ENCODE results near the gene LRMDA. TPM values are rescaled to one million over a fixed set of nuclear protein-coding genes. Genes with fewer than 3 reads are reported as not detected.
"Not testable (repeated sequence)": the region's sequence is repeated elsewhere in the genome, so short reads cannot be mapped to it uniquely, and the experiment has no call there.

The LRMDA gene
- total RNA-seq, 1 donor, result under 0.01 TPM

GRCh38 chr10:76133597-76134255, 702.3 kb downstream of the LRMDA start:
- H3K4me3 ChIP-seq (ENCODE audit: low read depth, low read length), result no peak overlapping the region
- TF ChIP-seq, protein P1, sequence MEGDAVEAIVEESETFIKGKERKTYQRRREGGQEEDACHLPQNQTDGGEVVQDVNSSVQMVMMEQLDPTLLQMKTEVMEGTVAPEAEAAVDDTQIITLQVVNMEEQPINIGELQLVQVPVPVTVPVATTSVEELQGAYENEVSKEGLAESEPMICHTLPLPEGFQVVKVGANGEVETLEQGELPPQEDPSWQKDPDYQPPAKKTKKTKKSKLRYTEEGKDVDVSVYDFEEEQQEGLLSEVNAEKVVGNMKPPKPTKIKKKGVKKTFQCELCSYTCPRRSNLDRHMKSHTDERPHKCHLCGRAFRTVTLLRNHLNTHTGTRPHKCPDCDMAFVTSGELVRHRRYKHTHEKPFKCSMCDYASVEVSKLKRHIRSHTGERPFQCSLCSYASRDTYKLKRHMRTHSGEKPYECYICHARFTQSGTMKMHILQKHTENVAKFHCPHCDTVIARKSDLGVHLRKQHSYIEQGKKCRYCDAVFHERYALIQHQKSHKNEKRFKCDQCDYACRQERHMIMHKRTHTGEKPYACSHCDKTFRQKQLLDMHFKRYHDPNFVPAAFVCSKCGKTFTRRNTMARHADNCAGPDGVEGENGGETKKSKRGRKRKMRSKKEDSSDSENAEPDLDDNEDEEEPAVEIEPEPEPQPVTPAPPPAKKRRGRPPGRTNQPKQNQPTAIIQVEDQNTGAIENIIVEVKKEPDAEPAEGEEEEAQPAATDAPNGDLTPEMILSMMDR (IDR thresholded peaks at IDR 0.05; ENCODE audit: insufficient read depth, low read depth, low read length), result no peak
- DNase-seq (ENCODE audit: low read depth), result no peak

DNA sequence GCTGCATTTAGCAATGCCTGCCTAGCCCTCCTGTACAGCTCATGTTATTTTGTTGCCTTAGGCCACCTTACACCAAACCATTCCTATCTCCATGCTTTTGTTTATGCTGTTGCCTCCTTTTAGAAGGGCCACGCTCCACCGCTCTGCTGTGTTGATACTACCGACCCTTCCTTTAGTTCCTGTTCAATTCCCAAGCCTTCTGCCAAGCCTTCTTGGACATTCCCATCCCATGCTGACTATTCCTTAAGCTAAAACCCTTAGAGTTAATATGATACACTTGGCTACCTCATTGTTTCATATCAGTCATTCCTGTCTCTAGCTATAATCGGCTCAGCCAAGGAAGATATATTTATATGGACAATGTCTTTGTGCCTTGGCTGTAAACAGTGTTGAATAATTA, 705.5 kb downstream of the LRMDA start:
- no peak overlapping the region for H3K4me3 ChIP-seq (ENCODE audit: low read depth, low read length)
- no peak for DNase-seq (ENCODE audit: low read depth)
- TF ChIP-seq, protein P1 (IDR thresholded peaks at IDR 0.05; ENCODE audit: insufficient read depth, low read depth, low read length), result no peak

GRCh38 chr10:76138286-76138685, 706.9 kb downstream of the LRMDA start:
- TF ChIP-seq, protein P1 (IDR thresholded peaks at IDR 0.05; ENCODE audit: insufficient read depth, low read depth, low read length), result no peak
- no peak overlapping the region for H3K4me3 ChIP-seq (ENCODE audit: low read depth, low read length)
- DNase-seq (ENCODE audit: low read depth), result no peak

GRCh38 chr10:76138906-76139305, 707.5 kb downstream of the LRMDA start:
- no peak for DNase-seq (ENCODE audit: low read depth)
- TF ChIP-seq, protein P1 (IDR thresholded peaks at IDR 0.05; ENCODE audit: insufficient read depth, low read depth, low read length), result no peak
- no peak overlapping the region for H3K4me3 ChIP-seq (ENCODE audit: low read depth, low read length)

DNA sequence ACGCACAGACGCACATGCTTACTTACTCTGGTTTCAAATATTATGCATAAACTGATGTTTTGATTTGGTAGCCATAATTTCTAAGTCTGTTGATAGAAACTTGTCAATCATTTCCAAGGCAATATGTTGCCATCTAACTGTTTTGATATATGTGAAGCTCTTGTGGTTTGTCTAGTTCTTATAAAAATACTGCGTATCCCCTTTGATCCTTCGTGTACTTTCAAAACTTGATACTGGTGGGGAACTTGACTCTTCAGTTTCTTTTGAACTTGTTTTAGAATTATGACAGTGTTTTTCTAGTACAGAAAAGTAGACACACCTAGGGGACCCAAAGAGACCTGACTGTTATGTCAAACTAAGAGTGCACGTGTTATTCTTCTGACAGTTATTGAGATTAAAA, 708.0 kb downstream of the LRMDA start:
- no peak overlapping the region for H3K4me3 ChIP-seq (ENCODE audit: low read depth, low read length)
- no peak for DNase-seq (ENCODE audit: low read depth)
- TF ChIP-seq, protein P1 (IDR thresholded peaks at IDR 0.05; ENCODE audit: insufficient read depth, low read depth, low read length), result no peak

GRCh38 chr10:76141376-76141775, 710.0 kb downstream of the LRMDA start:
- TF ChIP-seq, protein P1 (IDR thresholded peaks at IDR 0.05; ENCODE audit: insufficient read depth, low read depth, low read length), result no peak

GRCh38 chr10:76148217-76148616, 716.8 kb downstream of the LRMDA start:
- DNase-seq (ENCODE audit: low read depth); H3K4me3 ChIP-seq (ENCODE audit: low read depth, low read length): not testable (repeated sequence)

More at GRCh38 chr10:76141376-76141775, 710.0 kb downstream of the LRMDA start:
- H3K4me3 ChIP-seq (ENCODE audit: low read depth, low read length), result no peak overlapping the region
- DNase-seq (ENCODE audit: low read depth), result no peak

Data from fibroblast of villous mesenchyme (primary cell).